ENCODE data around the gene FECH.

The FECH gene

GRCh38 chr18:57581301-57581934 lies 5.1 kb downstream of the FECH start:
- DNase-seq (ENCODE audit: low read depth) = no peak

GRCh38 chr18:57579934-57580333 lies 6.6 kb downstream of the FECH start:
- DNase-seq (ENCODE audit: low read depth) = no peak

DNA sequence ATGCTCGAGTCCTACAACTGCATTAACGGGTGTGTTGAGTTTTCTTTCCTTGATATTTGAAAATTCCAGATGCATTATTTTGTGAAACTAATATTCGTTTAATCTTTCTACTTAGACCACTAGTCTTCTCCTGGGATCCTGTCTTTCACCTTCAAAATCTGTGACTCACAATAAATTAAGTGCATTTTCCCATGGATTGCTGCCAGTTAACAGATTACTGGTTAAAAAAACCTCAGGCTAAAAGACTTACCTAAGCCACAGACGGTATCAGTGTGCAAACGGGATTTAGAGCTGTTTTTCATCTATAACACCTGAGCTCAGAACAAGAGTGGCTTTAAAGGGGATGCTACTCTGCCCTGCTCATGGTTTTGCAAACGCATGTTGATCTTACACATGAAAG lies 10.2 kb downstream of the FECH start:
- DNase-seq (ENCODE audit: low read depth) = no peak

- no peak for DNase-seq (ENCODE audit: low read depth)
These were observed 11.0 kb downstream of the FECH start for GRCh38 chr18:57575542-57575941.

- no peak for DNase-seq (ENCODE audit: low read depth)
These were observed 11.6 kb downstream of the FECH start for GRCh38 chr18:57574866-57575265.

GRCh38 chr18:57570162-57570561 lies 16.3 kb downstream of the FECH start:
- DNase-seq (ENCODE audit: low read depth) = no peak

GRCh38 chr18:57569133-57569532 lies 17.4 kb downstream of the FECH start:
- no peak for DNase-seq (ENCODE audit: low read depth)

DNA sequence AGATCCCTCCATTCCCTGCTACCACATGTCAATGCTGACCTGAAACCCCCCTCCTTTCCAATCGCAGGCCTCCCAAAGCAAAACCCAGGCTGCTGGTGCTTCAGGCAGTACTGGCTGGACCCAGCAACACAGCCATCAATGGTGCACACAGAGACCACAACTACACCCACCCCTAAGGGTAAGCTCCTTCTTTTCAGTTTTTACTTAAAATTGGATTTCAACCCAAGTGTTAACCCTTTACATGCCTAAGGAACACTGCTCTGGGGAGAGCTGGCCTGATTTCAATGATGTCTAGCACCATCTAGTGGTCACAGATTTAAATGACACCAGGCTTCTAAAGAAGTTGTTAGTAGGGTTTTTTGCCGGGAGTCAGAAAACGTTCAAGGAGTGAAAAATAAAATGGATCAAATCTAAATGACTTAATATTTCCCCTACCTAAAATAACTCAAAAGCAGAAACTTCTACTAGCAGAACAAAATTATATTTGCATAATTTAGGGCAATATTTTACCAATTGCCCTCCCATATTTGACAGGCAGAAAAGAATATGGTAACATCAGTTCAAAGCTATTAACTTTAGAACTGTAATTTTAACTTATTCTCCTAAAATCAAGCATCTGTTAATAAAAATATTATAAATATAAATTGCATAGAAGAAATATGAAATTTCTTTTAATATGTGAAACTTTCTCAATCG lies 24.6 kb downstream of the FECH start:
- DNase-seq (ENCODE audit: low read depth) = peak; percentile 56

DNA sequence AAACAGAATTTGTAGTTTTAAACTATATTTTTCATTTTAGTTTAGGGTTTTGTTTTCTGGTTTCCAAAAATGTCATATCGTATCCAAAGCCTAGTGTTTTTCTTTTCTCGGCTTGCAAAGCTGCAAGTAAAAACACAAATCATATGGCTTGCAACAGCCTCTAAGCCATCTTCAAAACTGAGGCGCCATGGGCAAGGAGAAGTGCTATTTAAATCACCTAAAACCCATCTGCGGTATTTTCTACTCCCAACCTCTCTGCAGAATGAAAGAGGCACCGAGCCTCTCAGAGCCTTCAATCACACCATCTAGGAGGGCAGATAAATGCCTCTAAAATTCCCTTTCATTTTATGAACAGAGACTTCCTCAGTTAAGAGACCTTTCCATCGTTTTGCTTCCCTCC lies 25.2 kb downstream of the FECH start:
- no peak for DNase-seq (ENCODE audit: low read depth)

DNA sequence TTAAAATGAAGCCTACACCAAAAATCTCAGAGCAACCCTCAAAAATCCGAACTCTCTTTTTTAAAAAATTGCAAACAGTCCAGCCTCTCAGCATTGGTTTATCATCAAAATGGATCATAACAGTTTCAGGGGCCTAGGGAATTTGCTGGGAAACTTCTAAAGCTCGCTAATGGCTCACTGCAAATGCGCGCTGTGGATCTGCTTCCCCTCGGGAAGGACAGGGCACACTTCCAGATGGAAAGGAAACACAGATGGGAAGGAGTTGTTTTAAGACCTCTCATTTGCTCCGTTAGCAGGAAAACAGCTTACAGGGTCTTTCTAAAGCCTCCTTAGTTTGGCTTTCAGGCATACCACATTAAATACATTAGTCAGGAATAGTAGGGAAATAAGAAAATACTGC lies 27.2 kb downstream of the FECH start:
- no peak for DNase-seq (ENCODE audit: low read depth)

DNA sequence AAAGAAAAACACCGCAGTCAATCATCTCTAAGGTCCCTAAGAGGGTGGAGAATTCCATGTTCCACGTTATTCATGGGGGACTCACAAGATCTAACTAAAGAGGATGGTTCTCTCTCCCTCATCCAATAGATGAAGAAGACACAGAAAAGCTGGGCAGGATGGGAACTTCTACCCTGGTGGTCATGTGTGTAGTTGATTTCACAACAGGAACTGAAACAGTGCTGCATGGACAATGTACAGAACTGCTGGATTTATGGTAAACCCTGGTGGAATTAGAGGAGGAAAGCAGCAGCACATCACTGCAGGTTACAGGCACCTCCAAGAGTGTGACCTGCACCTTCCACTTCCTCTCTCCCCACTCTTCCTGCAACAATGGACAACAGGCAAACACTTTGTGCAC lies 31.4 kb downstream of the FECH start:
- no peak for DNase-seq (ENCODE audit: low read depth)

DNA sequence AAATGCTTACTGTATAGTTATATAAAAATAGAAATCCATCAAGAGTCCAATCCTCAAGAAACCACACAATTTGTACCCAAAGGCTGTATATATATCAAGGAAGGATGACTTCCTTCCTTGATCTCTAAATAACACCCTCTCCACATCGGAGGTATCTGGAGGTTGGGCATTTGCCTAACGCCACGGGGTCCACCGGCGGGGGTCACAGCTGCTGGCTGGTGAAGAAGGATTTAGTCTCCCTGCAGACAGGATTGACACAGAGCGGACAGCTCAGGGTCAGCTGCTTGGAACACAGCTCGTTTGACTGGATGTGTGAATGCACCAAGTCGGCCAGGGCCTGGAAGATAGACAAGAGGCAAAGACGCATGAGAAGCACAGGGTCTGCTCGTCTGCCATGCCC lies 36.0 kb downstream of the FECH start:
- DNase-seq (ENCODE audit: low read depth) = no peak

DNA sequence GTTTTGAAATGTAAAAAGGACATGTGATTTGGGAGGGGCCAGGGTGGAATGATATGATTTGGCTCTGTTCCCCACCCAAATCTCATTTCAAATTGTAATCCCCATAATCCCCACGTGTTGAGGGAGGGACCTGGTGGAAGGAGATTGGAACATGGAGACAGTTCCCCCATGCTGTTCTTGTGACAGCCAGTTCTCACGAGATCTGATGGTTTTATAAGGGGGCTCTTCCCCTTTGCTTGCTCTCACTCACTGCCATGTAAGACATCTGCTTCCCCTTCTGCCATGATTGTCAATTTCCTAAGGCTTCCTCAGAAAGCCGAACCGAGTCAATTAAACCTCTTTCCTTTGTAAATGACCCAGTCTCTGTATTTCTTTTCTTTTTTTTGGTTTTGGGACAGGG lies 39.2 kb downstream of the FECH start:
- DNase-seq (ENCODE audit: low read depth) = no peak

DNA sequence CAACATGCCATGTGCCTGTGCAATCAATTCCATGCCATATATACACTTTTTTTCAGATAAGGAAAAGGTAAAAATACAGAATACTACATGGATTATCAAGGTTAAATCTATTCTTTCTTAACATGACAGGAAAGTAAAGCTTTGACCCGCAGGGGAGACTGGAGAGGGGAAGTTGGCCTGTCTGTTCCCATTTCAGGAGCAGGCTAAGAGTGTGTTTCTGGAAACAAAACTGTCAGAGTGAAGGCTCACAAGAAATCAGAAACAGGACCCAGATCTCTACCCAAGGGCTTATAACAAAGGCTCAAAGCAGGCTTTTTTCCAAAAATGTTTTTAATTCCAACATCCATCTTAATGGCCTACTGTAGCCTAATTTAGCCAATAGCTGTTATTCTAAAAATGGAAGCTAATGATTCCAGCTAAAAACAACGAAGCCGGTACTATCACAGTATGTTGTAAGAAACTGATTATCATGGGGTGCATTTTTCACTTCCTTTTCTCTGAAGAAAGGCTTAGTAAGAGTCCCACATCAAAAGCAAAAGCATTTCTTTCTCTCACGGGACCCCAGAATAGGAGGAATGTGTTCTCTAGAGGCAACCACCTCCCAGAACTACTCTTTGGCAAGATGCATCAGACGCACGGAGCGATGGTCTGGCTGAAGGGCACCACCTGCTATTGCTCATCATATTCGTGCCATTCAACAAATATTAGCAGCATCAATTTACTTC lies 41.4 kb downstream of the FECH start:
- DNase-seq (ENCODE audit: low read depth) = no peak

- DNase-seq (ENCODE audit: low read depth) = no peak
These were observed 42.9 kb downstream of the FECH start for GRCh38 chr18:57543560-57543959.

DNA sequence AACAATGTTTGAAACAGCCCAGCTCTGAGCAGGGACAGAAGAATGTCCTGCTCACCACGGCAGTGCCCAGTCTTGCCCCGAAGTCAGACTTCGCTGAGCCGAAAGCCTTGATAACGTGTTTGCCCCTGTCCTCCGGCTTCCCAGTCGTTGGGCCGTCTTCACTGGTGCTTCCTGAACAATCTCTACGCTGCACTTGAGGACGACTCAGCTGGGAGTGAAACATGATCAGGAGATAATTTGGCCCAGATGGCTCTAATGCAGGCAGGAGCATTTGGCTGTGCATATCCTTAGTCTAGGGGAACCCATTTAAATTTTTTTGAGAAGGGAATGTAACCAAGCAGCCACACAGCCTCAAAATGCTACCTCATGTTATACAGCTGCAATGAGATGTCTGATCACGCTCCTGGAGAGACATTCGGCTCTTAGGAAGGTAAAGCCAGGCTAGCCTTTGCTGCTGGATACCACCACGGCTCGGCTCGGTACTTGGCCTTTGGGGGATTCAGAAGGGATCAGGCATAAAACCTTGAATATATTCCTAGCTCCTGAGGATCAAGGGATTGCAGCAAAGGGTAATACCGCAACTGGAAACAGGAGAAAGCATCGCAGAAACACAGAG lies 43.6 kb downstream of the FECH start:
- DNase-seq (ENCODE audit: low read depth) = peak; percentile 82

DNA sequence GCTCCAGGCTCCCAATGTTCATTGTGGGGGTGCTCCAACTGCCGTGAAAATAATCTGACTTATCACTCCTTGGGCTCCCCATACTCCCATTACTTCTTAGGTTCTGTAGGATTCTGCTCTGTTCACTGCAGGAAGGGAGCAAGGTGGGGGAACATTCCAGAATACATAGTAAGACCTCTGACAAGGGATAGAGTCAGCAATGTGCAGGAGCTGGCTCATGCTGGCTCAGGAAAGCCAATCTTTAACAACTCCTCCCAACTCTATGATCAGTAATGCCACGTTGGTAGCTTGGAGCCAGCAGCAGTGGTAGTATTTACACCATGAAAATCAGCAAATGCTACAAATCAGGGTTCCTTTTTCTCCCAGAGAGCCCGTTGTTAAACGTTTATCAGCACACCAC lies 44.4 kb downstream of the FECH start:
- peak; percentile 55 for DNase-seq (ENCODE audit: low read depth)

GRCh38 chr18:57539702-57540101 lies 46.8 kb downstream of the FECH start:
- no peak for DNase-seq (ENCODE audit: low read depth)

DNA sequence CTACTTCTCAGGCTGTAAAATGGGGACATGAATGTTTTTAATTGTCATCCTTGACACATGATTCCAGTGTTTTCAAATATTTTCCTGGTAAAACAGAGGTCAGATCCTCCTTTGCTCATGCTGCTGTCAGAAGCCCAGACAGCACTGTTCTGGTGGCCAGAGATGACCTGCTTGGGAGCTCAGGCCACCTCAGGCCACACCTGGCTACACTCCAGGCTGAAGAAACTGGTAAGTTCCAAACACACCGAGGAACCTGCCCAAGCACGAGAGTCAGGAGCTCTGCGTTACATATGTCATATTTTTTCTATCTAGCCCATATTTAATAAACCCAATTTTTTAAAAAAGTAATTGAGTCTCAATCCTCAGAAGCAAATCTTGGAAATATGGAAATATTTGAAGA lies 47.9 kb downstream of the FECH start:
- no peak for DNase-seq (ENCODE audit: low read depth)

DNA sequence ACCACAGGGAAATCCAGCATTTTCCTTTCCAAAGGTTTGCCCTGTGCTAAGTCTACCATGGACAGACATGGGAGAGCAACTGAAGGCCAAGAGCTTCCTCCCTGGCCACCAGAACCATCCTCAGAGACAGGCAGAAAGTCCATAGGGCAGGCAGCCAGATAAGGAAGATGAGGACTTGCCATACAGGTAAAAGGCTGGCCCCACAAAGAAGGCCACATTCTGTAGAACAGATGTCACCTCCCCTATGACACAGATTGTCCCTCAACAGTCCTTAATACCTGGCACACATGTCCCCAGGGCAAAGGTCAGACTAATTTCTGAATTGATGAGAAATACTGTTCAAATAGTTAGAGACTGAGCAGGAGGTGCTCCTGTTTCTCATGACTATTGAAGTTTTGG lies 52.0 kb downstream of the FECH start:
- no peak for DNase-seq (ENCODE audit: low read depth)

DNA sequence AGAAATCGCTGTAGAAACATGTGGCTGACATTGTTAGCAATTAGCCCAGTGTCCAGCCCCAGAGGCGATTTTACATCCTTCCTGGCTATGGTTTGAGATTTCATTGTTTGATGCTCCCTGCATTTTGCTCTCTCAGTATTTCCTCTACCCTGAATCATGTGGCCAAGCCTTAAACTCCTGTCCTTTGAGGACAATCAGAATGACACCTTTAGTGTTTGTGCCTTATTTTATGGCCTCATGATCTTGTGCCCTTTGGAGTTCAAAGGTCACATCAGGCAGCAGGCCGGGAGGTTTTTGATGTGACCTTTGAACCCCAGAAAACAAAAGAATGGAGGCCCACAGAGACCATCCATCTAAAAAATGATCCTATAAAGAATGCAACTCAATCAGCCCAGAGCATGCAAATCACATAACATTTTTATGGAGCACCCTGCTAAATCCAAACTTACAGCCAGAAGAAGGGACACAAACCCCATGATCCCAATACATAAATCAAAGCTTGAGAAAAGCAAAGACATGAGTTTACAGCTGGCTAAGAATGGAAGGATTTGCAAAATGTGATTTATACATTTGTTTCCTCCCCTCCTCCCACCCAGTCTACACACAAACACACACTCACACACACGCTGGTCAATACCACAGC lies 52.5 kb downstream of the FECH start:
- no peak for DNase-seq (ENCODE audit: low read depth)

Measured in EH (cell line).